ENCODE data around the gene MORN2. TPM values are rescaled to one million over a fixed set of nuclear protein-coding genes. Genes with fewer than 3 reads are reported as not detected.

MORN2 gene
- total RNA-seq, 1 donor from 2014 or later = 5.7 TPM

DNA sequence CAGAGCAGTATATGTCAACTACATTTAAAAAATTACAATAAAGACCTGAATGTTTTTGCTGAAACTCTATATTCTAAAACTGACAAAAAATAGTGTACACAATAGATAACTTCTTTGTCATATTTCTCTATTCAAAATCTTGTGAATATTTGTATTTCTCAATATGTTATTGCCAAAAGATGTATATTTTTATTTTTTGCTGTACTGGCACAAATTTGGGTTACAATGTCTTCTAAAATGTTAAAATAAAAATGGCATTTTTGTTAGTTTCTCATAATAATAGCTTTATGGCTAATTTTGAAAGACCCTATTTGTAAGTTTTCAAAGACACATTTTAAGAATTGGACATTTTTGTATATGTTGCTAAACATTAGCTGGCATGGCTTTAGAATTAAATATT, 13.3 kb downstream of the MORN2 start:
- no peak for DNase-seq
- Mint-ChIP-seq H3K27me3 (ENCODE audit: unreplicated experiment) (no peaks in the 10 kb centered on the region), H3K4me1 (ENCODE audit: low read depth, unreplicated experiment) (no peaks in the 10 kb centered on the region), H3K9me3 (ENCODE audit: unreplicated experiment) (no peaks in the 10 kb centered on the region), H3K27ac (ENCODE audit: unreplicated experiment) (no peak overlapping the region), H3K4me3 (ENCODE audit: unreplicated experiment) (no peak overlapping the region), H3K36me3 (ENCODE audit: unreplicated experiment) (no peaks in the 10 kb centered on the region)
- TF ChIP-seq, protein P1, sequence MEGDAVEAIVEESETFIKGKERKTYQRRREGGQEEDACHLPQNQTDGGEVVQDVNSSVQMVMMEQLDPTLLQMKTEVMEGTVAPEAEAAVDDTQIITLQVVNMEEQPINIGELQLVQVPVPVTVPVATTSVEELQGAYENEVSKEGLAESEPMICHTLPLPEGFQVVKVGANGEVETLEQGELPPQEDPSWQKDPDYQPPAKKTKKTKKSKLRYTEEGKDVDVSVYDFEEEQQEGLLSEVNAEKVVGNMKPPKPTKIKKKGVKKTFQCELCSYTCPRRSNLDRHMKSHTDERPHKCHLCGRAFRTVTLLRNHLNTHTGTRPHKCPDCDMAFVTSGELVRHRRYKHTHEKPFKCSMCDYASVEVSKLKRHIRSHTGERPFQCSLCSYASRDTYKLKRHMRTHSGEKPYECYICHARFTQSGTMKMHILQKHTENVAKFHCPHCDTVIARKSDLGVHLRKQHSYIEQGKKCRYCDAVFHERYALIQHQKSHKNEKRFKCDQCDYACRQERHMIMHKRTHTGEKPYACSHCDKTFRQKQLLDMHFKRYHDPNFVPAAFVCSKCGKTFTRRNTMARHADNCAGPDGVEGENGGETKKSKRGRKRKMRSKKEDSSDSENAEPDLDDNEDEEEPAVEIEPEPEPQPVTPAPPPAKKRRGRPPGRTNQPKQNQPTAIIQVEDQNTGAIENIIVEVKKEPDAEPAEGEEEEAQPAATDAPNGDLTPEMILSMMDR (IDR thresholded peaks at IDR 0.05; ENCODE audit: partially characterized antibody, unreplicated experiment) = no peak

DNA sequence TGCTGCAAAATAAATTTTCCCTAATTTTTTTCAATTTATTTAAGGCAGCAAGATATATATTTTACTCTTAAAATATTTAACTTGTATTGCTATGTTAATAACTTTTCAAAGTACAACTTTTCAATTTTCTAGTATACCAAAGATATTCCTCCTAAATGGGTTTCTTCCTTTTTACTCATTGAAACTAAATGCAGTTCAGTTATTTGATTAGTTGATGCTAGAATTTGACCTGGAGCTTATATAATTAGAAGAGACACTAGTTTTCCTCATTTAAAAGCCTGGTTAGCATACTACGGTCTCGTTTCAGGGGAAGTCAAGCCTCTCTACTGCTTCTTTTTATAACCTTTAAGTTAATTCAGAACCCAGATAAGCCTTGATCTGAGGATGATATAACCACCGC, 13.8 kb downstream of the MORN2 start, which contains the start of gene ARHGEF33:
ARHGEF33 (plus strand) TSS at position 301 of the 400 bp plus-strand sequence. CDS start 29,573 bp downstream, outside the sequence.
- Mint-ChIP-seq H3K36me3 (ENCODE audit: unreplicated experiment) (no peaks in the 10 kb centered on the region), H3K9me3 (ENCODE audit: unreplicated experiment) (no peaks in the 10 kb centered on the region)

DNA sequence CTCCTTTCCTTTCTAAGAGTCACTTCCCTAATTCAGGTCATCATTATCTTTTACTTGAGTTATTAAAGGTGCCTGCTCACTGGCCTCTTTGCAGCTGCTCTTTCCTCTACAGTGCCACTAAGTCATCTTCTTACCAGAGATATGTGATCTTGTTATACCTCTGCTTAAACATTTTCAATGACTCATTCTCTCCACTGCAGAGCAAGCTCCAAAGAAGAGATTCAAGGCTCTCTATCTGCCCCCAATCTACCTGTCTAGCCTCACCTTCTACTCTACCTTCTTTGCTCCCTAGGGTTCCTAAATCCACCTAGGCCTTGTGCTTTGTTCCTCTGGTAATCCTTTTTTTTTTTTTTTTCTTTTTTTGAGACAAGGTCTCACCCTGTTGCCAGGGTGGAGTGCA, 17.0 kb downstream of the MORN2 start:
- no peaks in the 10 kb centered on the region for H3K36me3 Mint-ChIP-seq (ENCODE audit: unreplicated experiment)
- no peak for DNase-seq
- H3K4me1 Mint-ChIP-seq (ENCODE audit: low read depth, unreplicated experiment) = no peaks in the 10 kb centered on the region
- no peaks in the 10 kb centered on the region for H3K9me3 Mint-ChIP-seq (ENCODE audit: unreplicated experiment)
- TF ChIP-seq, protein P1 (IDR thresholded peaks at IDR 0.05; ENCODE audit: partially characterized antibody, unreplicated experiment) = no peak
- H3K27me3 Mint-ChIP-seq (ENCODE audit: unreplicated experiment) = no peaks in the 10 kb centered on the region
- H3K4me3 Mint-ChIP-seq (ENCODE audit: unreplicated experiment) = no peak overlapping the region
- no peak overlapping the region for H3K27ac Mint-ChIP-seq (ENCODE audit: unreplicated experiment)

More for the DNA sequence above, 13.8 kb downstream of the MORN2 start, which contains the start of gene ARHGEF33:
- TF ChIP-seq, protein P1 (IDR thresholded peaks at IDR 0.05; ENCODE audit: partially characterized antibody, unreplicated experiment) = no peak
- DNase-seq = no peak
- Mint-ChIP-seq H3K4me1 (ENCODE audit: low read depth, unreplicated experiment) (no peaks in the 10 kb centered on the region), H3K27me3 (ENCODE audit: unreplicated experiment) (no peaks in the 10 kb centered on the region), H3K4me3 (ENCODE audit: unreplicated experiment) (no peak within 1 kb of the TSS), H3K27ac (ENCODE audit: unreplicated experiment) (no peak within 1 kb of the TSS)

DNA sequence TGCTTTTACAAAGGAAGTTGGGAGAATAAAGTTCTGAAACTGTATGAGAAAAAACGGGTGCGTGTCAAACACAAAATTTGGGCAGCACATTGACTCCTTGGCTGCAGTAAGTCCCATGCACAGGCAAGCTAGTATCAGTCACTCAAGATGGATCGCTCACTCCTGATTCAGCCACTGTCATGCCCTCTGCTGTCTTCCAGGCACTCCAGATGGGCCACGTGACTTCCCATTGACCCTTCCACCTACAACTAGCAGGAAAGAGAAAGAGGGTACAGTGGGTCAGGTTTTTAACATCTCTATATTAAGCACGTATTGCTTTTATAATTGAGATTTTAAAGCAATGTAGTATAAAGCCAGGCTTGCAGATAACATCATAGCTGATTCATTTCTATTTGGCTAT, 22.5 kb downstream of the MORN2 start:
- Mint-ChIP-seq H3K36me3 (ENCODE audit: unreplicated experiment) (no peaks in the 10 kb centered on the region), H3K4me1 (ENCODE audit: low read depth, unreplicated experiment) (no peaks in the 10 kb centered on the region), H3K27me3 (ENCODE audit: unreplicated experiment) (no peaks in the 10 kb centered on the region), H3K27ac (ENCODE audit: unreplicated experiment) (no peak overlapping the region), H3K9me3 (ENCODE audit: unreplicated experiment) (no peaks in the 10 kb centered on the region), H3K4me3 (ENCODE audit: unreplicated experiment) (no peak overlapping the region)
- TF ChIP-seq, protein P1 (IDR thresholded peaks at IDR 0.05; ENCODE audit: partially characterized antibody, unreplicated experiment) = no peak
- DNase-seq = no peak

DNA sequence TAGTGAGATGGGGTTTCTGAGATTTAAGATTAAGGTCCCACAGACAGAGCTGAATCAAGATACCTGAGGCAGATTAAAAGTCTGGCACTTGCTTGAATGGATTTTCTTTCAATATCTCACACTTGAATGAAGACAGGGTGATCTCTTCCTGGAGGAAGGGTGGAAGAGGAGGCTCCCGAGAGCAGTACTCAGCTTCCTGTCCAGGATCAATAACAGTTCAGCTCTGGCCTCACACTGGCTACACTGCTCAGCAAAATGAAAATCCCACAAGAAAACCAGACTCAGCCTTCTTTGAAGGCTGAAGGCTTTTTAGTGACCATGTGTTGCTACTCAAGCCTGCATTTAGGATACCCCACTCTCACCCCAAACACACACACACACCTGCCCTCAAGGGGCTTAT, 24.9 kb downstream of the MORN2 start:
- DNase-seq = no peak
- Mint-ChIP-seq H3K9me3 (ENCODE audit: unreplicated experiment) (no peaks in the 10 kb centered on the region), H3K36me3 (ENCODE audit: unreplicated experiment) (no peaks in the 10 kb centered on the region), H3K27me3 (ENCODE audit: unreplicated experiment) (no peaks in the 10 kb centered on the region), H3K4me1 (ENCODE audit: low read depth, unreplicated experiment) (no peaks in the 10 kb centered on the region), H3K27ac (ENCODE audit: unreplicated experiment) (no peak overlapping the region), H3K4me3 (ENCODE audit: unreplicated experiment) (no peak overlapping the region)
- TF ChIP-seq, protein P1 (IDR thresholded peaks at IDR 0.05; ENCODE audit: partially characterized antibody, unreplicated experiment) = no peak

Data from glutamatergic neuron (in vitro differentiated cells).